Sigmoid colon (tissue), 4 donors: ENCODE data around the gene TBX4.

Experiments used
- EP300 ChIP-seq, 4 donors: sonication (generic); formaldehyde crosslinking; IDR thresholded peaks; one replicate each; pipeline ENCODE4 v1.6.1; 2017; ENCODE audit warnings: antibody characterized with exemption in 4 of 4
- POLR2A ChIP-seq, 2 donors: fragments of 450-650 bp; IDR thresholded peaks; one replicate each; pipeline ENCODE4 v1.6.1; 2016; ENCODE audit warnings: antibody characterized with exemption in 2 of 2, mild to moderate bottlenecking in 2 of 2, moderate library complexity in 2 of 2
- POLR2AphosphoS5 ChIP-seq, 4 donors: sonication (generic); formaldehyde crosslinking; IDR thresholded peaks; one replicate each; pipeline ENCODE4 v1.6.1; 2017; ENCODE audit warnings: antibody characterized with exemption in 4 of 4
- TF ChIP-seq, protein P1 (sequence below), 4 experiments: fragments of 450-650 bp in 3 of 4; fragments of 200-600 bp in 1 of 4; IDR thresholded peaks; one replicate each; pipeline ENCODE4 v1.5.1; 2016 to 2019; ENCODE audit warnings: antibody characterized with exemption in 4 of 4, mild to moderate bottlenecking in 3 of 4, moderate library complexity in 2 of 4

DNA sequence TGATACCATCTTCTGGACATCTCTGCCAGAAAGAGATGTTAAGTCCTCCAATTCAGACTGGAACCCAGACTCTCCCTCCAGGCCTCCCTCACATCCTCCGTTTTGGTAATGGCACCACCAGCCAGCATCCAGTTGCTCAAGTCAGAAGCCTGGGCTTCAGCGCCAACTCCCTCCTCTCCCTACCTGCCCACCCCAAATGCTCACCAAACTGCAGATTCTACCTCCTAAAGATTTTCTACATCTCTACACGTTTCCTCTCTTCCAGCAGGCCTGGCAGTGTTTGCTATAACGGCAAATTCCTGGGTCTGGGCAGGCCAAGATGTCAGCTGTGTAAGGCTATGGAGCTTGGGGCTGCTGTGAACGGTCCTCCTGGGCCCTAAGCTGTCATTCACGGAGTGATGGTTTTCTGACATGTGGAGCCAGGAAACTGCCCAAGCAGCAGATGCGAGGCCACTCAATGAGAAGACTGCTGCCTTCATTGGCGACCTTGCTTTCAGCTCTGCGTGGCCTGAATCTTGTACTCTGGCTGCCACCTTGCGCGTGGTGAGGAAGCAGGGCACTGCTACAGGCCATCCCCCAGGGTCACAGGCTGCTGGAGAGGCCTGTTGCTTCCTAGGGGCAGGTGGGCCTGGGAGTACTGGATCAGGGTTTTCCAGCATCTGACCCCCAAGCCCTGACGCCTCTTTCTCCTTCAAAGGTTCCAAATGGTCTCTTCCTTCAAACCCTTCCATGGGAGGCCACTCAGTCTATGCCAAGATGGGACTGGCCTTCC is 37.7 kb downstream of the TBX4 start:
- TF ChIP-seq, protein P1, sequence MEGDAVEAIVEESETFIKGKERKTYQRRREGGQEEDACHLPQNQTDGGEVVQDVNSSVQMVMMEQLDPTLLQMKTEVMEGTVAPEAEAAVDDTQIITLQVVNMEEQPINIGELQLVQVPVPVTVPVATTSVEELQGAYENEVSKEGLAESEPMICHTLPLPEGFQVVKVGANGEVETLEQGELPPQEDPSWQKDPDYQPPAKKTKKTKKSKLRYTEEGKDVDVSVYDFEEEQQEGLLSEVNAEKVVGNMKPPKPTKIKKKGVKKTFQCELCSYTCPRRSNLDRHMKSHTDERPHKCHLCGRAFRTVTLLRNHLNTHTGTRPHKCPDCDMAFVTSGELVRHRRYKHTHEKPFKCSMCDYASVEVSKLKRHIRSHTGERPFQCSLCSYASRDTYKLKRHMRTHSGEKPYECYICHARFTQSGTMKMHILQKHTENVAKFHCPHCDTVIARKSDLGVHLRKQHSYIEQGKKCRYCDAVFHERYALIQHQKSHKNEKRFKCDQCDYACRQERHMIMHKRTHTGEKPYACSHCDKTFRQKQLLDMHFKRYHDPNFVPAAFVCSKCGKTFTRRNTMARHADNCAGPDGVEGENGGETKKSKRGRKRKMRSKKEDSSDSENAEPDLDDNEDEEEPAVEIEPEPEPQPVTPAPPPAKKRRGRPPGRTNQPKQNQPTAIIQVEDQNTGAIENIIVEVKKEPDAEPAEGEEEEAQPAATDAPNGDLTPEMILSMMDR (IDR thresholded peaks at IDR 0.05) = no peak
- TF ChIP-seq POLR2A (IDR thresholded peaks at IDR 0.05) (no peak), EP300 (IDR thresholded peaks at IDR 0.05) (no peak), POLR2AphosphoS5 (IDR thresholded peaks at IDR 0.05) (no peak)
